NOMO-1 treated with DMSO at 0.1 percent for 48 hours (cell line): ENCODE results near the gene SPAAR.
"Not testable (repeated sequence)": the region's sequence is repeated elsewhere in the genome, so short reads cannot be mapped to it uniquely, and the experiment has no call there.

Experiments used
- DNase-seq: peaks from one replicate; lab custom pipeline; 2025; ENCODE audit not compliant: unreplicated experiment; lab: John Stamatoyannopoulos, UW

Gene SPAAR, protein sequence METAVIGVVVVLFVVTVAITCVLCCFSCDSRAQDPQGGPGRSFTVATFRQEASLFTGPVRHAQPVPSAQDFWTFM

DNA sequence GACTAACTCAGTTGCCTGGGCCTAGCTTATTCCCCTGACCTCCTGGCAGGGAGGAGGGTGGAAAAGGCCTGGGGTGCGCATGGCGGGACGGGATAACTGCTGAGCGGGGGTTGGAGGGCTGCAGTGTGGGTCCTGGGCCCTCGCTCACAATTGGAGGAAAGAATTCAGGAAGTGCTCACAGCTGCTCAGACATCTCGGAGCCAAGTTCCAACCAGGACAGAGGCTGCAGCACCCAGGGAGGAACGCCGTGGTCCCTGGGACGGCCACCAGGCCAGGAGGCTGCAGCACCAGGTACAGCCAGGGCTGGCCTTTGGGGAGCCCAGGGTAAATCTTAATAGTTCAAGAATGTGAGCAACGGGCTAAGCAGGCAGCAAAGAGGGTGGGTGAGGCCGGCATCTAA lies at the start of gene SPAAR:
Gene SPAAR, plus strand, starts transcription at position 217 of the 400 bp plus-strand sequence. CDS start 974 bp downstream, outside the sequence.
- DNase-seq = no peak

DNA sequence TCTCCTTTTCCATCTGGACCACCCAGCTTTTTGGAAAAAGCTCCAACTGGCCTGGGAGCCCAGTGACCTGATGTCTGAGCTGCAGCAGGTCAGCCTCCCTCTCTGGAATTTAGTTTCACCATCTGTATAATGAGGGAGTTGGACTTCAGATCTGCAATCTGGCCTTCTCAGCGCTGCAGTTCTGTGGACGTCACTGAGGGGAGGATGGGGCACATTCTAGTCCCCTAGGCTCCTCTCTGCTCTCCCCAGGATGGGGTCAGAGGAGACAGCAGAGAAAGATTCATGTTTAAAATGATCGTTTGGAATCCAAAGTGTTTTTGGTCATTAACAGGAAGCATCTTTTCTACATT lies 49.3 kb upstream of the SPAAR start:
- no peak for DNase-seq

DNA sequence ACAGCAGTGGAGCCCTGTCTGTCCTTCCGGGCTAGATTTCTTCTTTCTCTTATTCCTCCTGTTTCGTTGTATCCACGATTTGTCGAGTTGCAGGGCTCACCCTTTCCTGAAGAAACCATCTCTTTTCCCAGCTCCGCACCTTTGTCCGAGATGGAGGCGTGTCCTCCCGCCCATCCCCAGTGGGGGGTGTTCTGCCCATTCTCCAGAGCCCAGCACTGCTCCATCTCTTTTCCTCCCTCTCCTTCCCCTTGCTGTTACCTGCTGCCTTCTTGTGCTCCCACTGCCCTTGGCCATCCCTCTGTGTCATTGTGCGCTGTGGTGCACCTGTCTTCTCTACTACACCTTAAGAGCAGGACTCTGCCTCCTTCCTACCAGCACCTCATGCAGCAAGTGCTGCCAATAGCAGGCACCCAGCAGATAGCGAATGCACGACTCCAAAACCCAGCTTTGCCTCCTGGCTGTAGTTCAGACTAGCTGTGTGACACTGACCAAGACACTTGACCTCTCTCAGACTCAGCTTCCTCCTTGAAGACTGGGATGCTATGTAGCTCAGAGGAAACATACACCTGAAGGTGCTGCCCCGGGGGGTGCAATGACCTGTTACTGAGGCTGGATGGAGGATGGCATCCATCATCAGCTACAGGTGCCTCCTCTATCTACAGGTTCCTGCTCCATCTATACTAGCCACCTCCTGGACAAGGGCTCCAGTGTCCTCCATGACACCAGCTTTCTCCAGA lies 48.0 kb upstream of the SPAAR start:
- DNase-seq = no peak

DNA sequence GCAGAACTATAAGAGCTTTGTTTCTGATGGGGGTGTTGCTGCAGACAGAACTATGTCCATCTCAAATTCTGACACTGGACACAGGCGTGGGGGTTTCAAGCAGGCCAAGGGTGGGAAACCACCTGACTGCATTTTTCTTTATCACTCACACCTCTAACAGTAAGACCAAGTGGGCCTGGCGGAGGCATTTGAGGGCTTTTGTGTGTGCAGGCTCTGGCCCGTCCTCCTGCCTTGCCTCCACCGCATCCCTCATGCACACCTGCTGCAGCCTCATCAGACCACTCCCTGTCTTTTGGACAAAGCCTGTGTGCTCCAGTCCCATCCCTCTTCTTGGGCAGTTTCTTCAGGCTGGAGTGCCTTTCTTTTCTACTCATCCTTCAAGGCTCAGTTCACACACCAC lies 47.0 kb upstream of the SPAAR start:
- DNase-seq = no peak

DNA sequence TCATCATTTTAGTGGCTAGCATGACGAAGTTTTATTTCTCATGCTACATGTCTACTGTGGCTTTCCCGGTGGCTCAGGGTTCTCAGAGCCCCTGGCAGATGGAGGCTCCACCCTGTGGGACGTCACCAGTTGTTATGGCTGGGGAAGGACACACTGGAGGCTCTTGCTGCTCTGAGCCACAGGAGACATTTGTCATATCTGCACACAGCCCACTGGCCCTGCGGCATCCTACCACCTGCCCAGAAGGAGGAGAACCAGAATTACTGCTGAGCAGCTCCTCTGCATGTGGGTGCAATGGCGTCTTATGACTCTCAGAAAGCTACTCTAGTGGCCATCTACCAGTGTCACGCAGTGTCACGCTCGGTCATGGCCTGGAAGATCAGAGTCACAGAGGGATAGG lies 45.7 kb upstream of the SPAAR start:
- DNase-seq = no peak

DNA sequence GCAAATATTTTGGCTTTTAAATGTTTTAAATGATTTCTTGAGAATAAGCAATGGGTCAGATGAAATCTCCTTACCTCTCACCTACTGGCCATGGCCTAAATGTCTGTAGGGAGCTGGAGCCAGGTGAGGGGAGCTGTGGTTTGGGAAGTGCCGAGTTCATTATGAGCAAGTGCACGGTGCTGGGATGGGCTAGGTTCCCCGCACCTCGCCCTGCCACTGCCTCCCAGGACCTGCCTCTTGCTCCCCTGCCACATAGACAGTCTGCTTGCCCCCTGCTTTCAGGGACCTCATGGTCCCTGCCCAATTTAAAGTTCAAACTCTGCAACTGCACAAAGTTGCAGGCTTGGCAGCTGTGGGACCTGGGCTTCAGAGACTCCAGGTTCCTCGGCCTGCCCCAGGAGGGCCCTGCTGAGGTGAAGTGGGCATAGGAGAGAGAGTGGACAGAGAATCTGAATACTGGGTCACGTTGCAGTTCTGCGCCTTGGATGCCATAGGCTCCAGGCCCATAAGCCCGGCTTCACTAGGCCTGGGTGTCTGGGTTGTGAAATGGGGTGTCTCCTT lies 44.5 kb upstream of the SPAAR start:
- no peak for DNase-seq

DNA sequence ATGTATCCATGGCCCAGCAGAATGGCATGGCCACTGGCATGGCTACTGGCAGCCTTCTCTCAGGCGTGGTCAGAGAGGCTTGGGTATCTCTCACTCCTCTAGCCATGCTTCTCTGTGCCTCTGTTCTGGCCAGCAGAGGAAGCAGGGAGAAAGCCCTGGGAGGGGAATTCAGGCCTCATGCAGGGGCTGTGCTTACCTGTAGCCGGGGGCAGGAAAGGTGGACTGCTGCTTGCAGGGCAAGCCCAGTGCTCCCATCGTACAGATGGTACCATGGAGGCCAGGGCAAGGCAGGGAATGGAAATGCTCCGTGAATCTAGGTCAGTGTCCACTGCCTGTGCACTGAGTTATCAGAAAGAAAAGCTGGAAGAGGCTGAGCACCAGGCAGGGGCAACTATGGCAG lies 41.8 kb upstream of the SPAAR start:
- no peak for DNase-seq

DNA sequence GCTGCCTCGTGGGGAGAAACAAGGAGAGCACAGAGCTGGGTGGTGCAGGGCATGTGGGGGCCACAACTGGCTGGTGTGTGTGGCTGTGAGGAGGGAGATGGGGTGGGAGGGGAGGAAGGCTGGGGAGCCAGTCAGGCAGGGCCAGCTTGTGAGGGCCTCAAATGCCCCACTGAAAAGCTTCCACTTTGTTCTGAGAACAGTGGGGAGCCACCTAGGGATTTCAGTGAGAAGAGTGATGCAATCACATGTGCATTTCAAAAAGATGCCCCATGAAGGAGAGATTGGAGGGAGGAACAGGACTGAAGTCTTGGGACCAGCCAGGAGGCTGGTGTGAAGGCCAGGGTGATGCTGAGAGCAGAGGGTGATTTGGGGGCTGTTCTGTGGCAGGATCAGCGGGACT lies 40.4 kb upstream of the SPAAR start:
- DNase-seq = no peak

DNA sequence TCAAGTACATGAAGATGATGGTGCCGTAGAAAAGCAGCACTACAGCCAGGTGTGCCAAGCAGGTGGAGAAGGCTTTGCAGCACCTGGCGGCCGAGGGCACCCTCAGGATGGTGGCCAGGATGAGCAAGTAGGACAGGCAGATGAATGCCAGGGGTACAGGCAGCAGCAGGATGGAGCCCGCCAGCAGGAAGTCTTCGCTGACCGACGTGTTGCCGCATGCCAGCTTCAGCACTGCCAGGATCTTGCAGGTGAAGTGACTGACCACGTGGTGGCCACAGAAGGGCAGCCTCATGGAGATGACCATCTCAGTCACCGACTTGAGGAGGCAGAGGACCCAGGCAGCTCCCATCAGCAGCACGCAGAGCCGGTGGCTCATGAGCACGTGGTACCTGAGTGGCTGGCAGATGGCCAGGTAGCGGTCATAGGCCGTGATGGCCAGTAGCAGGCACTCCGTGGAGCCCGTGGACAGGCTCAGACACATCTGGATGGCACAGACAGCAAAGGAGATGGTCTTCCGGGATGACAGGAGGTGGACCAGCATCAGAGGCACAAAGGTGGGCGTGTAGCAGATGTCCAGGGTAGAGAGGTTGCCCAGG lies 39.6 kb upstream of the SPAAR start:
- DNase-seq = no peak

DNA sequence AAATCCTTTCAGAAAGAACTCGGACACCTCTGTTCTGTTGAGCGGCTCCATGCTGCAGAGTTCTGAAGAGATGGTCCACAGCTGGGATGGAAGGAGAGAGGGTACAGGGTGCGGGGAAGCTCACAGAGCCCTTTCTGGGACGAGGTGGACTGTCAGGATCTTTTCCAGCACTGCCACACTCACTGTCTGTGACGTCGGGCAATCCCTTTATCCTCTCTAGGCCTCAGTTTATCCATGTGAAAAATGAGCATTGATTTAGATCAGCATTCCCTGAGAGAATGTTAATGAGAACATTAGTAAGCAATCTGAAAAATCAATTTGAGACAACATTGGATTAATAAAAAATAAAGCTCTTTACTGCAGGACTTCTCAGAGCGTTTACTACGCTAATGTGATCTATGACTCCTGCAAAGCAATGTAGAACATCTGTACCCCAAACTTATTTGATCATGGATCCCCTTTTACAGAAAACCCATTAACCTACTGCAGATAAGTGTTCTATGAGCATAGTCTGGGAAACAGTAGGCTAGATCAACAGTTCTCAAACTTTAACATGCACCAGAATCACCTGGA lies 38.9 kb upstream of the SPAAR start, which contains the start of gene OR13J1:
Gene OR13J1, minus strand, starts transcription at position 51 of the 573 bp plus-strand sequence. Its CDS starts 0 bp downstream, at position 51.
- no peak for DNase-seq

DNA sequence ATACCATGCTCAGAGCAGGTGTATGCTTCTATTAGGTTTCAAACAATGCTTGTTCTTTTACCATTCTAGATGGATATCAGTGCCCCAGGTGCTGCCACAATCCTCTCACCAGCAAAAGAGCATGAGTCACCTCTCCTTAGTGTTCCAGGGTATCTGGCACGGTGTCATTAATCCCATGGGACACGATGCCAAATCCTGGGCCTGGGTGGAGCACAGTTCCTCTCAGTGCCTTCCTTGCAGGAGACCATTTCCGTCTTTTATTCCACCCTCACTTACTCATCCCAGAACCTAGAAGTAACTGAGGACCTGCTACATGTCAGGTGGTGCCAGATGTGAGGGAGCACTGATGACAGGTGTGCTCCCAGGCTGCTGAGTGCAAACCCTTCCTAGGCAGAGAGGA lies 37.7 kb upstream of the SPAAR start:
- no peak for DNase-seq

DNA sequence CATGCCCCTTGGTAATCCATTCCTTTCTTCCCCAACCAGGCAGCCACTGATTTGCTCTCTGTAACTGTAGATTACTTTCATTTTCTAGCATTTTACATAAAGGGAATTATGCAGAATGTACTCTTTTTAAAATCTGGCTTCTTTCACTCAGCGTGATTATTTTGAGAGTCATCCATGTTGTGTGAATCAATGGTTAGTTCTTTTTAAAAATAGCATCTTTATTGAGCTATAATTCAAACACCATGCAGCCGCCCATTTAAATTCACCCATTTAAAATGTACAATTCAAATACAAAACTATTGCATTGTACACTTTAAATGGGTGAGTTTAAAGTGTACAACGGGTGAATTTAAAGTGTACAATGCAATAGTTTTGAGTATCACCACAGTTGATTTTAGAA lies 36.8 kb upstream of the SPAAR start:
- DNase-seq = no peak

DNA sequence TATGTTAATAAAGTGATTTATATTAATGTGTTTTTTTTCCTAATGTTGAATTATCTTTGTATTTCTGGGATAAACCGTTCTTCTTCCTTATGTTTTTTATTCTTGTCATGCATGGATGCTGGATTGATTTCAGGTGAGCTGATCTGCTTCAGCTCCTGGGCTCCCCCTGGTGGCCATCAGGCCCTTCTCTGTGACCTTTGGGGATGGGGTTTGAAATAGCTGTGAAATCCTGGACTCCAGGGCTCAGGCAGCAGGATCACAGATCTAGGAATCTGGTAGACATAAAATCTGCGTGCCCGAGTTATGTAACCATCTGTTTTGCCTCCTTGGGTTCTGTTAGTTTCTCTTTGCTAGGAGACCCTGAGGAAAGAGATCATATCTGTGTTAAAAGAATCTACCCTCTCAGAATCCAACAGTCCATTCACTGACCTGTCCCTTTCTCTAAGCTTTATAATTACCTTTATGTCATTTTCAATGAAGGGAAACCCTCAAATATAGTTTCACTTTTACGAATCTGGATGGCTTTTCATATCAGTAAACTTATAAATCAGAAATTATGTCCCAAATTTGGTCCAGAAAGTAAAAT lies 26.9 kb upstream of the SPAAR start:
- peak; percentile 34 for DNase-seq

DNA sequence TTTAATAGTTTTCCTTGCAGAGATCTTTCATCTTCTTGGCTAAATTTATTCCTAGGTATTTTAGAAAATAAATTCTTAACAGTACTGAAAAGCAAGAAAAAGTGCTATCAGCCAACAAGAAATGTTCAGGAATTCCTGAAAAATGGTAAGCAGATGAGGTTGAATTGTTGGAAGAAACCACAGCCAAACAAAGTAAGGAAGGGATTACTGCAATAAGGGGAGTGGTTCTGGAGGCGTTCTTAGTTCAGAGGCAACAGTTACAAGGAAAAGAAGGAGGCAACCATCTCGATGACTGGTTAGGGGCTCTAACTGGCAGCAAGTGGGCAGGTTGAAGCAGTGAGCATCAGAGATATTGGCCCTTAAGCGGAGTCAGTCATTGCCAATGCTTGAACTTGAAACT lies 26.3 kb upstream of the SPAAR start:
- DNase-seq = no peak

DNA sequence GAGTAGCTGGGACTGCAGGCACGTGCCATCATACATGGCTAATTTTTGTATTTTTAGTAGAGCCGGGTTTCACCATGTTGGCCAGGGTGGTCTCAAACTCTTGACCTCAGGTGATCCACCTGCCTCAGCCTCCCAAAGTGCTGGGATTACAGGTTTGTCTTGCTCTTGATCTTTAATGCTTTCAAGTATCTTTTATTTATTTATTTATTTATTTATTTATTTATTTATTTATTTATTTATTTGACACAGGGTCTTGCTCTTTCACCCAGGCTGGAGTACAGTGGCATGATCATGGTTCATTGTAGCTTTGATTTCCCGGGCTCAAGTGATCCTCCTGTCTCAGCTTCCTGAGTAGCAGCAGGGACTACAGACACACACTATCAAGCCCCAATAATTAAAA lies 24.4 kb upstream of the SPAAR start:
- DNase-seq = not testable (repeated sequence)

DNA sequence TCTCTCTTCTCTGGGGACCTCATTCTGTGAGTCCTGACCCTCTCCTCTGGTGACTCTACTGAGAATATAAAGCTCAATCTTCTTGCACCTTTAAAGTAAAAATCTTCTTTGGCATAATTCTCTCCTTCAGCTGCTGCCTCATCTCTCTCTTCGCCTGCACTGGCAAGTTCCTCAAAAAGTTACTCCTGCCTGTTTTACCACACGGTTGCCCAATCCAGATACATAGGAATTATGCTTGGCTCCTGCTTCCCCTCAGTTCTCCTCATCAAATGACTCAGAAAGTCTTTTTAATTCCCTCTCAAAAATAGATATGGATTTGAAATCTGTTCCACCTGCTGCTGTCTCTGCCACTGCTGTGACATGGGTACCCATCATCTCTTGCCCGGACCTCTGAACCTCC lies 17.6 kb upstream of the SPAAR start:
- peak; percentile 60 for DNase-seq

DNA sequence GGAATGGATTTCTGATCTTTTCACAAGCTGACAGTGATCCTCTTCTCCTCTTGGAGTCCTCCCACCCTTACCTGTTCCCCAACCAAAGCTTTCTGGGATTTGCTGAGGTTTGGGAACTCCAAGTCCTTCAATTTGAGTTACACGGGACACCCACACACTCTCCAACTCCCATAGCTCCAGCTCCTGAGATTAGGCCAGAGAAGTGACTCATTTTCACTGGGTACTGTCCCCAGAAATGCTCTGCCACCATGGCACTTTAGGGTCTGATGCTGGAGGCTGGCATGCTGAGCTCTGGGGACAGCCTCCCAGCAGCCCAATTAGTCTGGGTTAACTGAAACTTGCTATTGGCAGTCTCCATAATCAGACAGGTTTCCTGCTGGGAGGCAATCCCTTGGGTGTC lies 17.2 kb upstream of the SPAAR start:
- no peak for DNase-seq

DNA sequence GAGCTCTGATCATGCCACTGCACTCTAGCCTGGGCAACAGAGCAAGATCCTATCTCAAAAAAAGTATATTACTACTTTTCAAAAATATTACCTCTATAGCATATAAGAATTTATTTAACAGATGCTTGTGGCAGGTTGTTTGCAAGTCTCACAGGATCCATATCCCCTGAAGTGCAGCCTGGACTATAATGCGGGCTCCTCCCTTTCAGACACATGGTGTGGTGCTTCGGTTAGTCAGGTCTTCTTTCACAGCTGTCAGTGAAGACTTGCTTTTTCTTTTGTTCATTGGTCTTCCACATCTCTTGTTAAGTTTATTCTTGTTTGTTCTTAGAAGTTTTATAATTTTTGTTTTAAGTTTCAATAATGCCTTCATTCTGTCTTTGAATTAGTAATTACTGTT lies 12.7 kb upstream of the SPAAR start:
- no peak for DNase-seq

DNA sequence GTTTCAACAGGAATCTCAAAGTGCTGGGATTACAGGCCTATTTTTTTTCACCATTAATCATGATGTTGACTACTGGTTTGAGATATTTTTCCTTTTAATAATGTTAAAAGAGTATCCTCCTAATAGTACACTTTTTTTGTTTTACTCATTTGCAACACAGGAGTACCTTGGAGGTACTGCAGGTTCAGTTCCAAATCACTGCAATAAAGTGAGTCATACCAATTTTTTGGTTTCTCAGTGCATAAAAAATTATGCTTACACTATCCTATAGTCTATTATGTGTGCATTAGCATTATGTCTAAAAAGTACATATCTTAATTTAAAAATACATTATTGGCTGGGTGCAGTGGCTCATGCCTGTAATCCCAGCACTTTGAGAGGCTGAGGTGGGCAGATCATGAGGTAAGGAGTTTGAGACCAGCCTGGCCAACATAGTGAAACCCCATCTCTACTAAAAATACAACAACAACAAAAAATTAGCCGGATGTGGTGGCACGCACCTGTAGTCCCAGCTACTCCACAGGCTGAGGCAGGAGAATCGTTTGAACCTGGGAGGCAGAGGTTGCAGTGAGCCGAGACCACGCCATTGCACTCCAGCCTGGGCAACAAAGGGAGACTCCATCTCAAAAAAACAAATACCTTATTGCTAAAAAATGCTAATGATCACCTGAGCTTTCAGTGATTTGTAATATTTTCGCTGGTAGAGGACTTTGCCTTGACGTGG lies 11.8 kb upstream of the SPAAR start:
- DNase-seq = not testable (repeated sequence)

DNA sequence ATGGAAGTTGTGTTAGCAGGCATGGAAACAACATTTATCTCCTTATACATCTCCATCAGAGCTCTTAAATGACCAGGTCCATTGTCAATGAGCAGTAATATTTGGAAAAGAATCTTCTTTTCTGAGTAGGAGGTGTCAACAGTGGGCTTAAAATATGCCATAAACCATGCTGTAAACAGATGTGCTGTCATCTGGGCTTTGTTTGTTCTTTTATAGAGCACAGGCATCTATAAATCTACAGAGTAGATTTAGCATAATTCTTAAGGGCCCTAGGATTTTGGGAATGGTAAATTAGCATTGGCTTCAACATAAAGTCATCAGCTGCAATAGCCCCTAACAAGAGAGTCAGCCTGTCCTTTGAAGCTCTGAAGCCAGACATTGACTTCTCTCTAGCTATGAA lies 11.0 kb upstream of the SPAAR start:
- DNase-seq = no peak

DNA sequence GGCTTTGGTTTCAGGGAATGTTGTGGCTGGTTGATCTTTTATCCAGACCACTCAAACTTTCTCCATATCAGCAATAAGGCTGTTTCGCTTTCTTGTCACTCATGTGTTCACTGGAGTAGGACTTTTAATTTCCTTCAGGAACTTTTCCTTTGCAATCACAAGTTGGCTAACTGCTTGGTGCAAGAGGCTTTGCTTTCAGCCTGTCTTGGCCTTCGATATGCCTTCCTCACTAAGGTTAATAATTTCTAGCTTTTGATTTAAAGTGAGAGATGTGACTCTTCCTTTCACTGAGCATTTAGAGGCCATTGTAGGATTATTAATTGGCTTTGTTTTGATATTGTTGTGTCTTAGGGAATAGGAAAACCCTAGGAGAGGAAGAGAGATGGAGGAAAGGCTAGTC lies 10.3 kb upstream of the SPAAR start:
- no peak for DNase-seq
